ENCODE measurements around the gene C1orf174. TPM values are rescaled to one million over a fixed set of nuclear protein-coding genes. Genes with fewer than 3 reads are reported as not detected.

Gene C1orf174
- total and polyA plus RNA-seq, 2 of the 13 experiments (the other 11 are each of a cell fraction or from before 2014, with no cell fraction given), result 21.6 to 31.4 TPM

DNA sequence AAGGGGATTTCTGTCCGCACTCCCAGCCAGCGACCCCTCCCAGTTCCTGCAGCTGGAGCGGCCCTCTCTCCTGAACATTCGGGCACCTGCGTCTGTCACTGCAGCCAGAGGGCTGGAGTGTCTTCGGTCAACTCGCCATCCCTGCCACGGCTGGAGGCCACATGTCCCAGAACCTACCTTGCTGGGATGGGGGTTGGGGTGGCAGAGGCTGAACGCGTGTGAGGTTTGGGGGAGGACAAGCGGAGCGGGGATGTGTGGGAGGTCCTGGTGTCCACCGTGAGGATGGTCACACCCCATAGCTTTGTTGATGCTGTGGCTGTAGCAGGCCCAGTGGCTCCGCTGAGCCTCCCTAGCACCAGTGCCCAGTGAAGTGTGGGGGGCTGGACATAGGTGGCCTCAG is 14.8 kb upstream of the C1orf174 start:
- peak; percentile 75 for TF ChIP-seq AGO2 (optimal IDR thresholded peaks at IDR 0.05; ENCODE audit: low read depth, low read length)
- TF ChIP-seq KDM4B (CRISPR knock-in tag; IDR thresholded peaks at IDR 0.05), result no peak
- no peak overlapping the region for H3K27ac ChIP-seq (ENCODE audit: extremely low read length, insufficient read depth, low read length)
- DNase-seq (ENCODE audit: low spot score) (no peak), ATAC-seq (no peak), FAIRE-seq (no peak)
- in situ Hi-C loops (cut with HindIII; ENCODE audit: extremely low pct_ligation_motif_present, low pct_unique_long_range_greater_than_20kb) (loop anchor here (25.0 kb wide), 1 partner anchor 147 kb away; no protein-coding TSS in a partner anchor), intact Hi-C loops (cut with micrococcal nuclease; ENCODE audit: unreplicated experiment) (no loop called here)
- no peaks in the 10 kb centered on the region for H3K79me2 ChIP-seq (ENCODE audit: insufficient read depth, low read length)
- no peak overlapping the region for H3K4me3 ChIP-seq (replicated peaks in 1 of 3; ENCODE audit: insufficient read depth in 1 of 3, low read depth in 2 of 3, low read length in 3 of 3)
- ChIA-PET POLR2A (no interaction called here), CTCF (ENCODE audit: low intra/inter-chr PET ratio, low total read pairs) (no interaction called here)
- no TSS peak for BruUV-seq (replicated peaks)
- no peaks in the 10 kb centered on the region for H3K36me3 ChIP-seq (replicated peaks in 1 of 2; ENCODE audit: control insufficient read depth in 1 of 2, insufficient read depth in 2 of 2, low read length in 2 of 2)
- H3K4me1 ChIP-seq (ENCODE audit: insufficient read depth, low read length), result 0 out of 2 replicates have a peak, but pooled peaks cover 5% of the 10 kb centered on the region
- H3K9ac ChIP-seq (ENCODE audit: insufficient read depth, low read depth, low read length), result no peak overlapping the region
- 64% methylated on average over 8 of the region's 14 CpGs for WGBS (ENCODE audit: low lambda C conversion rate)
- H3K27me3 ChIP-seq (ENCODE audit: control insufficient read depth in 1 of 2, insufficient read depth in 2 of 2, low read length in 2 of 2), result peaks cover 2 to 10% of the 10 kb centered on the region in 2 experiments; a peak in 2 of 5 replicates
- H4K20me1 ChIP-seq (ENCODE audit: insufficient read depth, low read length), result peaks cover 3% of the 10 kb centered on the region; the same call in 1 of the 2 replicates
- H3K4me2 ChIP-seq (ENCODE audit: low read depth, low read length), result no peak overlapping the region
- no peaks in the 10 kb centered on the region for H3K9me3 ChIP-seq (ENCODE audit: low read length)
- no peak overlapping the region for H2AFZ ChIP-seq (ENCODE audit: low read length)

DNA sequence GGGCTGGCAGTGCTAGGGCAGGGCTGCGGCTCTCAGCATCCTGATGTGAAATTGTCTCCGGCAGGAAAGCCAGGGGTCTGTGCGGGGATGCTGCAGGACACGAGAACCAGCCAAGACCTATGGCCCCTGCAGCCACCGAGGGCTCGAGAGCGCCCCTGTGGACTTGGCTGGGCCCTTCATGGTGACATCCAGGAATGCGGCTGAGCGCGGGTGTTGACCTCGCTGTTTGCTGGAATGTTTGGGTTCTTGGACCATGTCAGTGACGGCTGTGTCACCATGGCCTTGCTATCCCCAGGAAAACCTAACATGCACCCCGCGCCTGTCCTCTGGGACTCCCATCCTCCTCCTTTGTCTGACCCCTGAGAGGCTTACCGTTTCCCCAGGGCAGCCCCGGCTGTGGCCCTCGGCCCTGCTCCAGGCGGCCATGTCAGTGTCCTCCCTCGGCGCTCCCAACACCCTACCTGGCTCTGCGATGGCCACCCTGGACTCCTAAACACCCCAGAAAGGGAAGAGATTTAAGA is 14.3 kb upstream of the C1orf174 start:
- Histone ChIP-seq H3K79me2 (ENCODE audit: insufficient read depth, low read length) (no peaks in the 10 kb centered on the region), H2AFZ (ENCODE audit: low read length) (no peak overlapping the region), H3K27ac (ENCODE audit: extremely low read length, insufficient read depth, low read length) (no peak overlapping the region), H3K36me3 (replicated peaks in 1 of 2; ENCODE audit: control insufficient read depth in 1 of 2, insufficient read depth in 2 of 2, low read length in 2 of 2) (no peaks in the 10 kb centered on the region), H3K4me1 (ENCODE audit: insufficient read depth, low read length) (peaks cover 5% of the 10 kb centered on the region; the same call in 1 of the 2 replicates), H3K9me3 (ENCODE audit: low read length) (no peaks in the 10 kb centered on the region), H3K4me2 (ENCODE audit: low read depth, low read length) (no peak overlapping the region), H3K9ac (ENCODE audit: insufficient read depth, low read depth, low read length) (no peak overlapping the region), H3K27me3 (ENCODE audit: control insufficient read depth in 1 of 2, insufficient read depth in 2 of 2, low read length in 2 of 2) (peaks cover 2 to 7% of the 10 kb centered on the region in 2 experiments; a peak in 2 of 5 replicates), H4K20me1 (ENCODE audit: insufficient read depth, low read length) (peaks cover 3% of the 10 kb centered on the region; the same call in 1 of the 2 replicates), H3K4me3 (replicated peaks in 1 of 3; ENCODE audit: insufficient read depth in 1 of 3, low read depth in 2 of 3, low read length in 3 of 3) (no peak overlapping the region)
- WGBS (ENCODE audit: low lambda C conversion rate), result 76% methylated on average over 10 of the region's 21 CpGs
- TF ChIP-seq MAFF (IDR thresholded peaks at IDR 0.05; ENCODE audit: low read depth, low read length), result no peak
- TF ChIP-seq AGO2 (optimal IDR thresholded peaks at IDR 0.05; ENCODE audit: low read depth, low read length), result peak; percentile 69
- POLR2A ChIA-PET, result no interaction called here
- CTCF ChIA-PET (ENCODE audit: low intra/inter-chr PET ratio, low total read pairs), result no interaction called here
- DNase-seq (ENCODE audit: low spot score) (no peak), ATAC-seq (no peak), FAIRE-seq (no peak)
- no TSS peak for BruUV-seq (replicated peaks)
- in situ Hi-C loops (cut with HindIII; ENCODE audit: extremely low pct_ligation_motif_present, low pct_unique_long_range_greater_than_20kb), result loop anchor here (25.0 kb wide), 1 partner anchor 148 kb away; no protein-coding TSS in a partner anchor
- intact Hi-C loops (cut with micrococcal nuclease; ENCODE audit: unreplicated experiment), result no loop called here
